SK-N-SH (cell line): Measurements from ENCODE around the gene GALP.

Source experiments
- EZH2phosphoT487 ChIP-seq: fragments of 200-600 bp; sonication (generic); IDR thresholded peaks from 2 replicates; pipeline ENCODE4 v1.6.1; 2017; ENCODE audit warnings: low read depth, mixed run types, mild to moderate bottlenecking, antibody characterized with exemption, moderate library complexity, borderline replicate concordance
- YY1 ChIP-seq: IDR thresholded peaks from 2 replicates; pipeline ENCODE4 v1.4.0; 2012; ENCODE audit warnings: low read depth, mild to moderate bottlenecking
- TF ChIP-seq, protein P1 (sequence below): fragments of 200-600 bp; sonication (generic); IDR thresholded peaks from 2 replicates; pipeline ENCODE4 v1.6.1; 2017; ENCODE audit warnings: antibody characterized with exemption, mild to moderate bottlenecking, moderate library complexity

DNA sequence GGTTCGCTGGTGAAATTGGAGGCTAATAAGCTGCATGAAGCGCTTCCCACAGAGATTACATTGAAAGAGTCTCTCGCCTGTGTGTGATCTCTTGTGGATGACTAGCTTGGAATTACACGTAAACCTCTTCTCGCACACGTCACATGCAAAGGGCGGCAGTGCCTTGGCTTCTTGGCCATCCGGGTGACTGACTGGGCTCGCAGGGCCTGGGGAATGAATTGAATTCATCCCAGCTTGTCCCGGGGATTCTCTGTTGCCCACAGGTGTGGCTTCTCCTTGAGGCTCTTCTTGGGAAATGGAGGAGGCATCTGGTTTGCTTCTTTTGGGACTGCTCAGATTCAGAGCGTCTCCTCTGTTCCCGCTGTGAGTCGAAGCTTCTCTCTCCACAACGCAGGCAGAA is 46.0 kb downstream of the GALP start:
- TF ChIP-seq YY1 (no peak), EZH2phosphoT487 (no peak)
- TF ChIP-seq, protein P1, sequence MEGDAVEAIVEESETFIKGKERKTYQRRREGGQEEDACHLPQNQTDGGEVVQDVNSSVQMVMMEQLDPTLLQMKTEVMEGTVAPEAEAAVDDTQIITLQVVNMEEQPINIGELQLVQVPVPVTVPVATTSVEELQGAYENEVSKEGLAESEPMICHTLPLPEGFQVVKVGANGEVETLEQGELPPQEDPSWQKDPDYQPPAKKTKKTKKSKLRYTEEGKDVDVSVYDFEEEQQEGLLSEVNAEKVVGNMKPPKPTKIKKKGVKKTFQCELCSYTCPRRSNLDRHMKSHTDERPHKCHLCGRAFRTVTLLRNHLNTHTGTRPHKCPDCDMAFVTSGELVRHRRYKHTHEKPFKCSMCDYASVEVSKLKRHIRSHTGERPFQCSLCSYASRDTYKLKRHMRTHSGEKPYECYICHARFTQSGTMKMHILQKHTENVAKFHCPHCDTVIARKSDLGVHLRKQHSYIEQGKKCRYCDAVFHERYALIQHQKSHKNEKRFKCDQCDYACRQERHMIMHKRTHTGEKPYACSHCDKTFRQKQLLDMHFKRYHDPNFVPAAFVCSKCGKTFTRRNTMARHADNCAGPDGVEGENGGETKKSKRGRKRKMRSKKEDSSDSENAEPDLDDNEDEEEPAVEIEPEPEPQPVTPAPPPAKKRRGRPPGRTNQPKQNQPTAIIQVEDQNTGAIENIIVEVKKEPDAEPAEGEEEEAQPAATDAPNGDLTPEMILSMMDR, result no peak
